ENCODE measurements around the gene HSFX3.
"Not testable (repeated sequence)": the region's sequence is repeated elsewhere in the genome, so short reads cannot be mapped to it uniquely, and the experiment has no call there.

The HSFX3 gene

GRCh38 chrX:149549701-149550100 is at the start of gene HSFX3:
Gene HSFX3, minus strand, starts transcription at chrX:149549924. Its CDS starts 72 bp downstream, at chrX:149549852.
- not testable (repeated sequence) for DNase-seq (ENCODE audit: low spot score)

DNA sequence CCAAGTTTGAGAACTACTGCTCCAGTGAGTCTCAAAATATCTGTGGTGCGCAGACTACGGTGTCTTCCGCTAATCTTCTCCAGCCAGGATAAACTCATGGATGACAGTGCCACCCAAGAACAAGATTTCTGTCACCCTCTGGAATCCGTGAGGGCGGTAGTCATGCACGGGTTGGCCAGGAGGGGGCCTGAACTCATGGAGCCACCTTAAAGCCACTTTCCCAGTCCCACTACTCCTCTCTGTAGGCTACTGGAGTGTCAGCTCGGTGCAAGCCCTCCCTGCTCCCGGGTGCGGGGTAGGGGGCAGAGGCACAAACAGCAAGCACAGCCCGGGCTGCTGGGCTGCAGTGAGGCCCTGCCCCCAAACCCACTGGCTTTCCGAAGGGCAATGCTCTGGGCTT is 48.9 kb upstream of the HSFX3 start:
- not testable (repeated sequence) for DNase-seq (ENCODE audit: low spot score)

GRCh38 chrX:149595943-149596342 is 46.2 kb upstream of the HSFX3 start:
- DNase-seq (ENCODE audit: low spot score): not testable (repeated sequence)

DNA sequence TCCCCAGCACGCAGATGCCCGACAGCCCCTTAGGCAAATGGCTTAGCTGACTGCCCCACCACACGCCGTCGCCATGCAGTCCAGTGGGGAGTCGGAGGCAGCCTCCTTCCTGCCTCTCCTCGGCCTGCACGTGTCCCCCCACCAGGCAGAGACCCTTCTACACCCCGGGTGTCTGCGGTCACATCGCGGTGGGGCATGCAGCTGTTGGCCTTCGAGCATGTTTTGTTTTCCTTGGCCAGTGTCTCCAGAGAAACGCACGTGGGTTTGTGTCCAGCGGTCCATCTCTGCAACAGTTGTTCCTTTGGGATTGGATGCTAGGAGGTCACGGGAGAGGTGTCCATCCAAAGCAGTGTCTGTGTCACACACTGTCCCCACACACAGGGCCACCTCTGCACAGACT is 45.5 kb upstream of the HSFX3 start, which contains the start of gene HSFX2:
HSFX2 (minus strand) TSS at position 101 of the 400 bp plus-strand sequence. CDS start 614 bp downstream, outside the sequence.
- not testable (repeated sequence) for DNase-seq (ENCODE audit: low spot score)

GRCh38 chrX:149590993-149591392 is 41.3 kb upstream of the HSFX3 start:
- DNase-seq (ENCODE audit: low spot score): not testable (repeated sequence)

- not testable (repeated sequence) for DNase-seq (ENCODE audit: low spot score)
Measured at GRCh38 chrX:149587359-149587758, 37.6 kb upstream of the HSFX3 start, which contains the start of gene MAGEA9B. Gene MAGEA9B, minus strand, starts transcription at chrX:149587459. Its CDS starts 4,280 bp downstream, at chrX:149583179.

DNA sequence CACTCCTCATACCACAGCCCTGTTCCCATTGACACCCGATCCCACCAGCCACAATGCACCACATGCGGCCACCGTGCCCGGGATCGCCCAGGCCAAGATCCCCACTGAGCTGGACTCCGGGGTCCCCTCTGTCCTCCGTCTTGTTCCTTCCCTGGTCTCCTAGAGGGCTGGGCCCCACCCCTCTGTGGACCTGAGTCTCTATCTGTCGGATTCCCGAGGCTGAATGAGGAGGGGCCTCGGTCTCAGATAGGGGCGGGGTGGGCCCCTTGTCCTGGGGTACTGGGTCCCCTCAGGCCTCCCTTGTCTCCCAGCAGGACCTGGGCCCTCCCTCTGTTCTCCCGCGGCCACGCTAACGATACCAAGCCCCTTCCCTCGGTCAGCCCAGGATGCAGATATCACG is 35.9 kb upstream of the HSFX3 start:
- not testable (repeated sequence) for DNase-seq (ENCODE audit: low spot score)

DNA sequence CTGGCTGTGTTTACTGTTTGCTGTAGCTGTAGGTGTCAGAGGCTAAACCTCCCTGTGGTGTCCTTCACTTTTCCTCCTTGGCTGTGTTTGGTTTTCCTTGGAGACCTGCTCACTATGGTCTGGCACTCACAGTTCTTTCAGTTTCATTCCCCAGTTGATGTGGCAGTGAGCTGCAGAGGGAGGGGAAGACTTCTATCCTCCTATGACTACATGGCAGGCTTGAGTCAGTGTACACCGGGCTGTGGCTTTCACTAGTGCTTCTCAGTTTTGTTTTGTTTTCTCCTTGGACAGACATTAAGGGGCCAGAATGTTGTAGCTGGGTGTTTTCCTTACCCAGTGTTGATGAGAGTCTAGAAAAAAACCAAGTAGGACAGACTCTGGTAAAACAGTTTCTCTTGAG is 23.7 kb upstream of the HSFX3 start:
- DNase-seq (ENCODE audit: low spot score): not testable (repeated sequence)

- DNase-seq (ENCODE audit: low spot score): no peak
Measured at GRCh38 chrX:149572743-149573142, 23.0 kb upstream of the HSFX3 start.

DNA sequence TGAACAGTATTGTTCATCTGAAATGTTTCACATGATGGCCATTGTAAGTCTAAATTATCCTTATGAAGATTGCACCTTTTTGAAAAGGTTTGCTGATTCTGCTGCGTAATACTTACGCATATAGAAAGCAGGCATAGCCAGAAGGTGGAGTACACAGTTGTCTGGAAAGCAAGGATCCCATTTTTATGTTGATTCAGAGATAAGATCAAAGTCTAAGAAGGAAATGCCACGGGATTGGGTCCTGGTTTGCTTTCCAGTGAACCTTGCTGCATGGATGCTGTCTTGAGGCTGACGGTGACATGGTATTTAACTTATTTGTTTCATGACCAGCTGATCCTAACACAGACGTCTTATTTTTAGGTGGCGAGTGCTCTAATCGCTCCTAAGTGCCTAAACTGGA is 22.0 kb upstream of the HSFX3 start:
- DNase-seq (ENCODE audit: low spot score): no peak

DNA sequence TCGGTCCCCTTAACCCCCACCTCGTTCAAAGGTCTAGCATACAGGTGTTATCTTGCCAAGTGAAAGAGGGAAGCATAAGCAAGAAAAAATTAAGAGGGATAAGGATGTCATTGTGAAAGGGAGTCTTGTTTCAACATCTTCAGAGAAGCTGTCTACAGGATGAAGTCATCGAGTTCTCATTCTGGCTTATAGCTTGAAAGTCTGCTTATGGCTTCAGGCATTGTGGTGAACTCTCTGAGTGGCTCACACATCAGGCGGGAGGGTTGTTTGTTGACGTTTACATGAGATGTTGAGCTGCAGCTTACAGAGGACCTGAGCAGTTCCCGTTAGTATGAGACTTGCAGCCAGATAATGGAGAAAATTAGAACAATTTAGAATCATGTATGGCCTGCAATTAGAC is 20.9 kb upstream of the HSFX3 start:
- peak; percentile 0 for DNase-seq (ENCODE audit: low spot score)

DNA sequence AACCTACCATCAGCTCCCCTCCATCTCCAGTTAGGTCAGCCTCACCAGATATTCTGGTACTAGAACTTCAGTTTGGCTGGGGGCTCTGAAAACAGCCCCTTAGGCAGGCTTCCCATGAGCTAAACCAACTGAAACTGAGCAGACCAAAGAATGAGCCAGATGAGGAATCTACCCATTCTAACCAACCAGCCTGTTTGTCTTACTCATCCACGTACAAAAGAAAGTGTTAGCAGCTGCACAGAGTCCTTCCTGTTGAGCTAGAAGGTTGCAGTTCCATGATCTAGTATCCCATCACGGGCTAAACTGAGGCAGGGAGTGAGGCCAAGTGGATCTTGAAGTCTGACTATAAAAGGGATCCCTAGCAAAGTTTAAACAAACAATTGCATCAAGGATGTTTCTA is 20.0 kb upstream of the HSFX3 start:
- no peak for DNase-seq (ENCODE audit: low spot score)

DNA sequence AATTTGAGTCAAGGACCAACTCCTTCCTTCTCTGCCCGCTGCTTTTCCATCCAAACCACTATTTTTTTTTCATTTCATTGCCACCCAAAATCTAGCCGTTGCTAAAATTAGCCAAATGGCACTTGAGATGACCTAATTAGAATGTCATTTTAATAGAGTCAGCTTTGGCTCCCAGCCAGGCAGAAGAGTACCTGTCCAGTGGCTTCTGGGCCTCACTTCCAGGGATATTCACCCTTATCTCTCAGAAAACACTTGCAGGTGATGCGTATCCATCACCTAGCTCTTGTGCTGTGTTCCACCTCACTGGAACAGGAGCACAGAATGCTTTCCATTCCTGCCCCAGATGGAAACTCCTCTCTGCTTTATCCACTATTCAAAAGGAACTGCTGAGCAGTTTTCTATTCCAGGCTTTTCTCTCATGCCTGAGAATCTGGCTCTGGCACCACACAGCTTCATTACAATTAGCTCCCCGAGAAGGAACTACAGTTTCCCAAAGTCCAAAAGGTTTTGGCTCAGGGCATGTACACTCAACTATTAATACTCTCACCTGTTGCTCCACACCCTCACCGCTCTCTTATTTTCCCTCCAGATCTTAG is 19.1 kb upstream of the HSFX3 start:
- DNase-seq (ENCODE audit: low spot score): no peak

DNA sequence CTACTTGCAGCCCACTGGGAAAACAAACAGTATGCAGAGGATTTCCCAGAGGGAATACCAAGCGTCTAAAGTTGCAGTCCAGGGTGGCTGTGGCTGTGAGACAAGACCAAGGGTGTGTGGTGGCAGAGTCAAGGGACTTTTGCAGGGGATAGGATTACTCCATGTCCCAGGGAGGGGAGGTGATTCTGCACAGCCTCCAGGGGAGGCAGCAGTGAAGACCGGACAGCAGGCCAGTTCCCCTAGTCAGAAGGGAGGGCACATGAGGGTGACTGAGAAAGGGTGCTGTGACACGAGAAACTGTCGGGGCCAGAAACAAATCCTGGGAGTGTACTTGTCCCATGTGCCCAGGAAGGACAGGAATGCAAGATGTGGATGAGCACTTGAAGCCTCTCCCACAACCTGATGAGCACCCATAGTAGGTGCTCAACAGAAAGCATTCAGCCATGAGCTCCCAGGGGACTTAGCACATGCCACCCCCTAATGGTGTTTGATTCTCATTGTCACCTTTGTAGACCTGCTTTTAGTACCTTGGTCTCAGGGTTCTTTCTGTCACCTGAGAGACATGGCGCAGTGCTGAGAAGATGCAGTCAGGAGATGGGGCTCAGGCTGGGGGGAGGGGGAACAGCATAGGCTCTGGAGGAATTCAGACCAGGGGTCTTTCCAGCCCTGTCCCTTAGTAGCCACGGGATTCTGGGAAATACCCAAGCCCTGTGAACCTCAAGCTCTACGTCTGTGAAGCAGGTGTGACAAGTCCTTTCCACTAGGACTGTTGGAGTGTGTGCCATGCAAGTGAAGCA is 18.1 kb upstream of the HSFX3 start:
- DNase-seq (ENCODE audit: low spot score): no peak

GRCh38 chrX:149563359-149563758 is 13.6 kb upstream of the HSFX3 start:
- DNase-seq (ENCODE audit: low spot score): no peak

- not testable (repeated sequence) for DNase-seq (ENCODE audit: low spot score)
Measured at GRCh38 chrX:149555251-149555650, 5.5 kb upstream of the HSFX3 start.

GRCh38 chrX:149551939-149552248 is 2.2 kb upstream of the HSFX3 start:
- not testable (repeated sequence) for DNase-seq (ENCODE audit: low spot score)

GRCh38 chrX:149551245-149551938 is 1.7 kb upstream of the HSFX3 start:
- not testable (repeated sequence) for DNase-seq (ENCODE audit: low spot score)

- not testable (repeated sequence) for DNase-seq (ENCODE audit: low spot score)
Measured at GRCh38 chrX:149550454-149550853, 730 bp upstream of the HSFX3 start.

GRCh38 chrX:149547782-149548181 is 1.9 kb downstream of the HSFX3 start:
- DNase-seq (ENCODE audit: low spot score): not testable (repeated sequence)

DNA sequence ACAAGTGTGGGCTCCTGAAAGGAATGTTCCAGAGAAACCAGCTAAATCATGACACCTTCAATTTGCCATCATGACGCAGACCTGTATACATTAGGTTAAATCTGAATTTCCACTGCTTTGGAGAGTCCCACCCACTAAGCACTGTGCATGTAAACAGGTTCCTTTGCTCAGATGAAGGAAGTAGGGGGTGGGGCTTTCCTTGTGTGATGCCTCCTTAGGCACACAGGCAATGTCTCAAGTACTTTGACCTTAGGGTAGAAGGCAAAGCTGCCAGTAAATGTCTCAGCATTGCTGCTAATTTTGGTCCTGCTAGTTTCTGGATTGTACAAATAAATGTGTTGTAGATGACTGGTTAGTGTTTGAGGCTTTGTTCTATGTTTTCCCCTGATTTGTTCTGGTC is 2.8 kb downstream of the HSFX3 start:
- DNase-seq (ENCODE audit: low spot score): not testable (repeated sequence)
